Cardiac ventricle fibroblast (primary cell): ENCODE data around the gene BTBD1. TPM values are rescaled to one million over a fixed set of nuclear protein-coding genes. Genes with fewer than 3 reads are reported as not detected.

Source experiments
- total RNA-seq: library from RNA; depleted of rRNA; stranded (reverse); fragments of >200 nt; gene quantifications from 2 replicates; pipeline ENCODE4 v1.2.3, GENCODE V29; 2015

Gene BTBD1
- total RNA-seq = 56.8 and 59.8 TPM in 2 replicates

GRCh38 chr15:83066734-83067637, at the start of gene BTBD1:
BTBD1 (minus strand) TSS chr15:83067252; CDS start chr15:83067151, 101 bp downstream.

GRCh38 chr15:83106994-83107840, 40.2 kb upstream of the BTBD1 start, which contains the start of gene TM6SF1:
TM6SF1 (plus strand) TSS chr15:83107645; CDS start chr15:83107681, 36 bp downstream.

GRCh38 chr15:83011271-83012075, 55.6 kb downstream of the BTBD1 start, which contains the start of gene C15orf40:
C15orf40 (minus strand) TSS chr15:83011639; CDS start chr15:83011607, 32 bp downstream.

GRCh38 chr15:82985688-82986441, 81.2 kb downstream of the BTBD1 start, which contains the start of gene RAMAC:
RAMAC (plus strand) TSS chr15:82986210; CDS start chr15:82989019, 2,809 bp downstream.

Other genes starting within 250 kb of the BTBD1 start
- 1.00 and 1.5 TPM in 2 replicates for gene HOMER2, start 114.5 kb downstream of the BTBD1 start, total RNA-seq
- gene RAMAC, start 81.0 kb downstream of the BTBD1 start, total RNA-seq = 13.0 and 17.2 TPM in 2 replicates
- 8.7 and 14.8 TPM in 2 replicates for gene C15orf40, start 55.6 kb downstream of the BTBD1 start, total RNA-seq
- 1.7 TPM in 1 of 2 replicates, not detected in the other for gene TM6SF1, start 40.4 kb upstream of the BTBD1 start, total RNA-seq
- gene HDGFL3, start 140.6 kb upstream of the BTBD1 start, total RNA-seq = 16.0 and 20.0 TPM in 2 replicates
- gene BNC1, start 217.4 kb upstream of the BTBD1 start, total RNA-seq = 0.68 and 1.2 TPM in 2 replicates